Upper lobe of right lung (tissue), 1 donor: ENCODE results near the gene ZNF829. TPM values are rescaled to one million over a fixed set of nuclear protein-coding genes. Genes with fewer than 3 reads are reported as not detected.

ENCODE experiments used
- ATAC-seq: fragments of 200-7000 bp; cut with Tn5 transposase; one replicate; pipeline ENCODE4 v1.9.1; 2020; ENCODE audit warnings: mild to moderate bottlenecking, moderate library complexity
- DNase-seq: peaks from one replicate; pipeline ENCODE4 v3.0.0-alpha.2; 2020
- H3K27ac ChIP-seq: fragments of 200-600 bp; one replicate; pipeline ENCODE4 v1.8.0; 2022
- H3K27me3 ChIP-seq: fragments of 200-600 bp; one replicate; pipeline ENCODE4 v1.8.0; 2022; ENCODE audit warnings: mild to moderate bottlenecking
- H3K36me3 ChIP-seq: fragments of 200-600 bp; one replicate; pipeline ENCODE4 v1.8.0; 2022
- H3K4me1 ChIP-seq: fragments of 200-600 bp; one replicate; pipeline ENCODE4 v1.8.0; 2022
- H3K4me3 ChIP-seq: fragments of 200-600 bp; one replicate; pipeline ENCODE4 v1.8.0; 2022; ENCODE audit warnings: mild to moderate bottlenecking
- H3K9me3 ChIP-seq: fragments of 200-600 bp; one replicate; pipeline ENCODE4 v1.8.0; 2022
- intact Hi-C: fragments of 100-400 bp; cut with DNase I; formaldehyde crosslinking; loops from one replicate; pipeline ENCODE4 v1.11.0; 2022
- long read RNA-seq: library from polyadenylated mRNA; unstranded; transcript quantifications from one replicate; pipeline ENCODE4 v2.0.0, GENCODE V29; 2021
- total RNA-seq: library from RNA; stranded (reverse); fragmentation: NEBNext Ultra II Directional; extraction: Animal tissue kit (Norgen Biotek cat#: 25700); gene quantifications from one replicate; pipeline ENCODE4 v1.2.1, GENCODE V29; 2021
- TF ChIP-seq, protein P1 (sequence below): fragments of 200-600 bp; IDR thresholded peaks from one replicate; pipeline ENCODE4 v1.8.0; 2022; ENCODE audit warnings: antibody characterized with exemption
- donor health status: DM: no; HTN: yes; CAD: no; lungs with severe emphysema.

Gene ZNF829
- total RNA-seq, result 2.8 TPM
- long read RNA-seq, partial matches to known transcripts, result 0 of 2 reads
- long read RNA-seq, other reads (novel, unspliced or antisense), result 2 of 2 reads

DNA sequence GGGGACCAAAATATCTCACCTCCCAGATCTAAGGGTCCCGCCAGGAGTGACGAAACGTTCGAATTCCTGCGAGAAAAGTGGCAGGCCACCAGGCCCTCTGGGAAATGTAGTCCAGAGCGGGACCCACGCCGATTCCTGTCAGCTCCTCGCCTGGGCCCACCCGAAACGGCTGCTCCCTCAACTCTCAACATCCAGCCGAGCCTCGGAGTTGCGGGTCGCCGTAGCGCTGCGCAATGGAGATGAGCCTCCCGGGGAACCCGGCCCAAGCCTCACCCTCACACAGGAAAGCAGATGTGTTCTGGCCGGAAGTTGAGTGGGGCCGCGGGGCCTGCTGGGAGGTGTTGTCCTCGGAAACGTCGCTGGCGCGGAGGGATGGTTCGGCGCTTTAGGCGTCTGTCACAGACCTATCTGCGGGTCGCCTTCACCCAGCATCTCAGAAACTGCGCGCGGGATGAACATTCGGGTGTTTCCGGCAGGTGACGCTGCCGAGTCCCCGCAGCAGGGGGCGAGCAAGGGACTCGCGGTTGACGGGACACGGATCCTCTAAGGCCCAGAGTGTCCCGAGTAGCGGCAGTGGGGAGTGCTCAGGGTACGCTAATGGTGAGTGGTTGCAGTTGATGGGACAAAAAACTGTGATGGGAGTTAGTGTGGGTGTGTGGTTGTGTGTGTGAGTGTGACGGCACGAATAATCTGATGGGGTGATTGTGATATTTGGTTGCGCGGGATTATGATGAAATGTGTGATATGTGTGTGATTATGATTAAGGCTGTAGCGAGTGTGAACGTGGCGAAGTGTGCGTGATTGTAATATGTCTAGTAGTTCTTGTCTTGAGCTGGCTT, at the start of gene ZNF829, which contains the start of gene ZNF568:
ZNF829 (minus strand) TSS at position 300 of the 839 bp plus-strand sequence. CDS start 1,124 bp downstream, outside the sequence.
ZNF568 (plus strand) TSS at position 341 of the 839 bp plus-strand sequence. CDS start 6,439 bp downstream, outside the sequence.
- H3K9me3 ChIP-seq, result peaks cover 7% of the 10 kb centered on the region
- H3K27ac ChIP-seq, result peak within 1 kb of the TSS; percentile 96
- TF ChIP-seq, protein P1, sequence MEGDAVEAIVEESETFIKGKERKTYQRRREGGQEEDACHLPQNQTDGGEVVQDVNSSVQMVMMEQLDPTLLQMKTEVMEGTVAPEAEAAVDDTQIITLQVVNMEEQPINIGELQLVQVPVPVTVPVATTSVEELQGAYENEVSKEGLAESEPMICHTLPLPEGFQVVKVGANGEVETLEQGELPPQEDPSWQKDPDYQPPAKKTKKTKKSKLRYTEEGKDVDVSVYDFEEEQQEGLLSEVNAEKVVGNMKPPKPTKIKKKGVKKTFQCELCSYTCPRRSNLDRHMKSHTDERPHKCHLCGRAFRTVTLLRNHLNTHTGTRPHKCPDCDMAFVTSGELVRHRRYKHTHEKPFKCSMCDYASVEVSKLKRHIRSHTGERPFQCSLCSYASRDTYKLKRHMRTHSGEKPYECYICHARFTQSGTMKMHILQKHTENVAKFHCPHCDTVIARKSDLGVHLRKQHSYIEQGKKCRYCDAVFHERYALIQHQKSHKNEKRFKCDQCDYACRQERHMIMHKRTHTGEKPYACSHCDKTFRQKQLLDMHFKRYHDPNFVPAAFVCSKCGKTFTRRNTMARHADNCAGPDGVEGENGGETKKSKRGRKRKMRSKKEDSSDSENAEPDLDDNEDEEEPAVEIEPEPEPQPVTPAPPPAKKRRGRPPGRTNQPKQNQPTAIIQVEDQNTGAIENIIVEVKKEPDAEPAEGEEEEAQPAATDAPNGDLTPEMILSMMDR, result peak; percentile 52
- H3K4me3 ChIP-seq, result peak within 1 kb of the TSS; percentile 75
- DNase-seq, result peak; percentile 95
- peak; percentile 99 for ATAC-seq
- no peaks in the 10 kb centered on the region for H3K27me3 ChIP-seq
- H3K4me1 ChIP-seq, result peaks cover 6% of the 10 kb centered on the region
- intact Hi-C loops, result no loop called here
- H3K36me3 ChIP-seq, result no peaks in the 10 kb centered on the region

DNA sequence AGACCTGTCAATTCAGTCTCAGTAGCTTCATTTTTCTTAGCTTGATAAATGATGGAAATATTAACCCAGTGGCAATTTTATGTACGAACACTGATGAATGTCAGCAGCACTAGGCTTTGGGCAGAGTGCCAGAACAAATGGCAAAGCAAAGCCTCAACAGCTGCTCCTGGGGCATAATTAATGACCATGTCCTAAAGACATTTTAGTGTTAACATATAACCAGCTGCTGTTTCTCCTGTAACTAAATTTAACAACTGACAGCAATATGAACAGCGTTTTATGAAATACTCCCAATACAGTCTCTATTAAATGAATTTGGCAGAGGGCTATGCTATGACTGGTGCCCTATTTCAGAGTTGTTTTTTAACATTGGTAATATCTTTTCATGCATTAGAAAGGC, 47.2 kb upstream of the ZNF829 start:
- TF ChIP-seq, protein P1, result no peak
- Histone ChIP-seq H3K27ac (no peak overlapping the region), H3K4me3 (no peak overlapping the region), H3K4me1 (no peaks in the 10 kb centered on the region), H3K9me3 (peaks cover 11% of the 10 kb centered on the region), H3K36me3 (no peaks in the 10 kb centered on the region), H3K27me3 (no peaks in the 10 kb centered on the region)
- DNase-seq (no peak), ATAC-seq (no peak)
- intact Hi-C loops, result no loop called here

DNA sequence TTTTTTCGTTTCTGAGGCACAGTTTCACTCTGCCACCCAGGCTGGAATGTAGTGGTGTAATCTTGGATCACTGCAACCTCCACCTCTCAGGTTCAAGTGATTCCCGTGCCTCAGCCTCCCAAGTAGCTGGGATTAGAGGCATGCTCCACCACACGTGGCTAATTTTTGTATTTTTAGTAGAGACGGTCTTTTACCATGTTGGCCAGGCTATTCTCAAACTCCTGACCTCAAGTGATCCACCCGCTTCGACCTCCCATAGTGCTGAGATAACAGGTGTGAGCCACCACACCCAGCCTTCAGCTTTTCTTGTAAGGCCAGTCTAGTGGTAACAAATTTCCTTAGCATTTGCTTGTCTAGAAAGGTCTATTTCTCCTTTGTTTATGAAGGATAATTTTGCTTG, 46.3 kb upstream of the ZNF829 start:
- ATAC-seq, result no peak

DNA sequence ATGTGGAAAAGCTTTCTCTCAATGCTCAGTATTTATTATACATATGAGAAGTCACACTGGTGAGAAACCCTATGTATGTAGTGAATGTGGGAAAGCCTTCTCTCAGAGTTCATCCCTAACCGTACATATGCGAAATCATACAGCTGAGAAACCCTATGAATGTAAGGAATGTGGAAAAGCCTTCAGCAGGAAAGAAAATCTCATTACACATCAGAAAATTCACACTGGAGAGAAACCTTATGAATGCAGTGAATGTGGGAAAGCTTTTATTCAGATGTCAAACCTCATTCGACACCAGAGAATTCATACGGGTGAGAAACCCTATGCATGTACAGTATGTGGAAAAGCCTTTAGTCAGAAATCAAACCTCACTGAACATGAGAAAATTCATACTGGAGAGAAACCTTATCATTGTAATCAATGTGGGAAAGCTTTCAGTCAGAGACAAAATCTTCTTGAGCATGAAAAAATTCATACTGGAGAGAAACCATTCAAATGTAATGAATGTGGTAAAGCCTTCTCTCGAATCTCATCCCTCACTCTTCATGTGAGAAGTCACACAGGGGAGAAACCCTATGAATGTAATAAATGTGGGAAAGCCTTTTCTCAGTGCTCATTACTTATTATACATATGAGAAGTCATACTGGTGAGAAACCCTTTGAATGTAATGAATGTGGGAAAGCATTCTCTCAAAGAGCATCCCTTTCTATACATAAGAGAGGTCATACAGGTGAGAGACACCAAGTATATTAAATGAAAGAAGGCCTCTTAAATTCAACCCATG, 34.4 kb upstream of the ZNF829 start:
- H3K36me3 ChIP-seq, result peaks cover 27% of the 10 kb centered on the region
- ATAC-seq, result no peak
- no peaks in the 10 kb centered on the region for H3K4me1 ChIP-seq
- H3K9me3 ChIP-seq, result peaks cover 60% of the 10 kb centered on the region
- TF ChIP-seq, protein P1, result no peak
- no peak overlapping the region for H3K4me3 ChIP-seq
- no peak overlapping the region for H3K27ac ChIP-seq
- DNase-seq, result no peak
- intact Hi-C loops, result no loop called here
- H3K27me3 ChIP-seq, result no peaks in the 10 kb centered on the region

More for the DNA sequence above, 46.3 kb upstream of the ZNF829 start:
- TF ChIP-seq, protein P1, result no peak
- Histone ChIP-seq H3K4me3 (no peak overlapping the region), H3K4me1 (no peaks in the 10 kb centered on the region), H3K27ac (no peak overlapping the region), H3K9me3 (peaks cover 17% of the 10 kb centered on the region), H3K27me3 (no peaks in the 10 kb centered on the region), H3K36me3 (no peaks in the 10 kb centered on the region)
- intact Hi-C loops, result no loop called here
- no peak for DNase-seq

DNA sequence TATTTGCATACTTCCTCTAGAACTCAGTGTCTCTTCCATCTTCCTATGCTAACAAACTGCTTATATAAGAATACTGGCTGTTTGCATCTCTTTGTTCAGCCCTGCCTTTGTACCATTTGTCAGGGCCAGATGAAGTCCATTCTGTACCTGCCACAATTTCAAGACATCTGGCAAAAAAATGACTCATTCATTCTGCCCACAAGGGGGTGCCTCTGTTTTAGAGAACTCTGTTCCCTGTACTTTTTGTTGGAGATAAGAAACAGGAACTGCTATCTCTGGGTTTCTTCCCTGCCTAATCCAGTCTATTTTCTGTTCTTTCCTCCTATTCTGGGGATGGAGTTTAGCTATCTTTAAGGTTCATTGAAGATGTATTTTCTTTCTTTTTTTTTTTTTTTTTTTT, 23.1 kb upstream of the ZNF829 start:
- no peak overlapping the region for H3K4me3 ChIP-seq
- no peaks in the 10 kb centered on the region for H3K27me3 ChIP-seq
- peaks cover 47% of the 10 kb centered on the region for H3K36me3 ChIP-seq
- TF ChIP-seq, protein P1, result no peak
- ATAC-seq, result no peak
- intact Hi-C loops, result no loop called here
- peaks cover 18% of the 10 kb centered on the region for H3K9me3 ChIP-seq
- no peaks in the 10 kb centered on the region for H3K4me1 ChIP-seq
- no peak overlapping the region for H3K27ac ChIP-seq
- no peak for DNase-seq
